OCI-M1 (cell line): Measurements from ENCODE around the gene ANO3.

Experiments
- DNase-seq: peaks from one replicate; lab custom pipeline; 2025; lab: John Stamatoyannopoulos, UW

Gene ANO3

GRCh38 chr11:26712497-26712896 lies 380.6 kb downstream of the ANO3 start:
- peak; percentile 58 for DNase-seq
